ENCODE results near the gene FNDC8.
A peak's percentile ranks its signal among the peaks of the same experiment; 100 is the strongest.
"Not testable (repeated sequence)": the region's sequence is repeated elsewhere in the genome, so short reads cannot be mapped to it uniquely, and the experiment has no call there.

FNDC8 gene

GRCh38 chr17:35088881-35089585 is 32.4 kb upstream of the FNDC8 start:
- Histone ChIP-seq H3K36me3 (ENCODE audit: control insufficient read depth, insufficient read depth, low read length) (no peaks in the 10 kb centered on the region), H3K79me2 (ENCODE audit: control insufficient read depth, insufficient read depth, low read length) (no peaks in the 10 kb centered on the region), H4K5ac (ENCODE audit: low read length) (no peak overlapping the region), H3K79me1 (ENCODE audit: low read length) (no peaks in the 10 kb centered on the region), H3K9ac (ENCODE audit: low read length) (peak overlapping the region; percentile 68), H3K27me3 (ENCODE audit: insufficient read depth, low read length, poor library complexity) (no peaks in the 10 kb centered on the region), H3K4me1 (ENCODE audit: control insufficient read depth, low read depth, low read length) (peaks cover 10% of the 10 kb centered on the region), H3K23ac (ENCODE audit: low read length) (peak overlapping the region; percentile 67), H2BK120ac (ENCODE audit: low read depth, low read length) (no peak overlapping the region), H3K4me3 (ENCODE audit: low read length) (peak overlapping the region; percentile 75), H4K8ac (ENCODE audit: low read depth, low read length) (no peak overlapping the region), H2AK5ac (ENCODE audit: low read length) (no peak overlapping the region), H2BK15ac (replicated peaks; ENCODE audit: low read depth) (peak overlapping the region; percentile 25), H2BK5ac (ENCODE audit: low read length) (peak overlapping the region; percentile 48), H3K27ac (ENCODE audit: low read depth, low read length) (peak overlapping the region; percentile 92), H3K56ac (ENCODE audit: low read length) (peak overlapping the region; percentile 81), H3K4me2 (ENCODE audit: low read length) (peak overlapping the region; percentile 73), H3K4ac (ENCODE audit: low read depth, low read length) (peak overlapping the region; percentile 88), H3K18ac (ENCODE audit: low read length) (peak overlapping the region; percentile 96)
- no CpG with 5 or more reads among the region's 80 CpGs for WGBS (ENCODE audit: extremely low coverage, insufficient coverage, low lambda C conversion rate)
- peak; percentile 88 for DNase-seq

GRCh38 chr17:35089586-35090296 is 31.7 kb upstream of the FNDC8 start:
- no peak overlapping the region for H3K23ac ChIP-seq (ENCODE audit: low read length)
- peak overlapping the region; percentile 66 for H3K56ac ChIP-seq (ENCODE audit: low read length)
- no peak overlapping the region for H3K4me3 ChIP-seq (ENCODE audit: low read length)
- H3K4me1 ChIP-seq (ENCODE audit: control insufficient read depth, low read depth, low read length): peaks cover 10% of the 10 kb centered on the region
- H2BK5ac ChIP-seq (ENCODE audit: low read length): peak overlapping the region; percentile 33
- peak overlapping the region; percentile 68 for H3K9ac ChIP-seq (ENCODE audit: low read length)
- H3K18ac ChIP-seq (ENCODE audit: low read length): peak overlapping the region; percentile 96
- peak; percentile 89 for DNase-seq
- no CpG with 5 or more reads among the region's 22 CpGs for WGBS (ENCODE audit: extremely low coverage, insufficient coverage, low lambda C conversion rate)
- no peak overlapping the region for H2AK5ac ChIP-seq (ENCODE audit: low read length)
- H4K5ac ChIP-seq (ENCODE audit: low read length): peak overlapping the region; percentile 17
- H3K79me2 ChIP-seq (ENCODE audit: control insufficient read depth, insufficient read depth, low read length): no peaks in the 10 kb centered on the region
- peak overlapping the region; percentile 69 for H2BK120ac ChIP-seq (ENCODE audit: low read depth, low read length)
- H3K27ac ChIP-seq (ENCODE audit: low read depth, low read length): peak overlapping the region; percentile 54
- peak overlapping the region; percentile 59 for H3K4ac ChIP-seq (ENCODE audit: low read depth, low read length)
- H4K8ac ChIP-seq (ENCODE audit: low read depth, low read length): no peak overlapping the region
- H3K27me3 ChIP-seq (ENCODE audit: insufficient read depth, low read length, poor library complexity): no peaks in the 10 kb centered on the region
- H3K36me3 ChIP-seq (ENCODE audit: control insufficient read depth, insufficient read depth, low read length): no peaks in the 10 kb centered on the region
- H2BK15ac ChIP-seq (replicated peaks; ENCODE audit: low read depth): peak overlapping the region; percentile 25
- H3K79me1 ChIP-seq (ENCODE audit: low read length): no peaks in the 10 kb centered on the region
- H3K4me2 ChIP-seq (ENCODE audit: low read length): peak overlapping the region; percentile 46

- H3K4me1 ChIP-seq (ENCODE audit: control insufficient read depth, low read depth, low read length); H2BK5ac ChIP-seq (ENCODE audit: low read length); DNase-seq; H3K9ac ChIP-seq (ENCODE audit: low read length); H3K4me3 ChIP-seq (ENCODE audit: low read length); H3K27me3 ChIP-seq (ENCODE audit: insufficient read depth, low read length, poor library complexity); H3K56ac ChIP-seq (ENCODE audit: low read length); H3K36me3 ChIP-seq (ENCODE audit: control insufficient read depth, insufficient read depth, low read length); H4K8ac ChIP-seq (ENCODE audit: low read depth, low read length); H3K27ac ChIP-seq (ENCODE audit: low read depth, low read length); H3K79me1 ChIP-seq (ENCODE audit: low read length); H2BK15ac ChIP-seq (replicated peaks; ENCODE audit: low read depth); H3K23ac ChIP-seq (ENCODE audit: low read length); H3K4me2 ChIP-seq (ENCODE audit: low read length); H2AK5ac ChIP-seq (ENCODE audit: low read length); H3K79me2 ChIP-seq (ENCODE audit: control insufficient read depth, insufficient read depth, low read length); H2BK120ac ChIP-seq (ENCODE audit: low read depth, low read length); H3K18ac ChIP-seq (ENCODE audit: low read length); H4K5ac ChIP-seq (ENCODE audit: low read length): not testable (repeated sequence)
- no CpG with 5 or more reads among the region's 11 CpGs for WGBS (ENCODE audit: extremely low coverage, insufficient coverage, low lambda C conversion rate)
- peak overlapping the region; percentile 56 for H3K4ac ChIP-seq (ENCODE audit: low read depth, low read length)
Observed at GRCh38 chr17:35090707-35091106, 30.7 kb upstream of the FNDC8 start.

GRCh38 chr17:35094902-35095301 is 26.5 kb upstream of the FNDC8 start:
- peak; percentile 48 for DNase-seq
- Histone ChIP-seq H3K27me3 (ENCODE audit: insufficient read depth, low read length, poor library complexity) (no peaks in the 10 kb centered on the region), H3K79me1 (ENCODE audit: low read length) (no peaks in the 10 kb centered on the region), H3K18ac (ENCODE audit: low read length) (no peak overlapping the region), H2BK120ac (ENCODE audit: low read depth, low read length) (no peak overlapping the region), H3K4ac (ENCODE audit: low read depth, low read length) (no peak overlapping the region), H4K5ac (ENCODE audit: low read length) (no peak overlapping the region), H2BK15ac (replicated peaks; ENCODE audit: low read depth) (no peak overlapping the region), H3K56ac (ENCODE audit: low read length) (peak overlapping the region; percentile 34), H2AK5ac (ENCODE audit: low read length) (no peak overlapping the region), H4K8ac (ENCODE audit: low read depth, low read length) (no peak overlapping the region), H3K4me2 (ENCODE audit: low read length) (no peak overlapping the region), H3K36me3 (ENCODE audit: control insufficient read depth, insufficient read depth, low read length) (no peaks in the 10 kb centered on the region), H2BK5ac (ENCODE audit: low read length) (no peak overlapping the region), H3K4me3 (ENCODE audit: low read length) (no peak overlapping the region), H3K4me1 (ENCODE audit: control insufficient read depth, low read depth, low read length) (peaks cover under 1% of the 10 kb centered on the region), H3K9ac (ENCODE audit: low read length) (no peak overlapping the region), H3K27ac (ENCODE audit: low read depth, low read length) (no peak overlapping the region), H3K23ac (ENCODE audit: low read length) (no peak overlapping the region), H3K79me2 (ENCODE audit: control insufficient read depth, insufficient read depth, low read length) (no peaks in the 10 kb centered on the region)
- no CpG with 5 or more reads among the region's 2 CpGs for WGBS (ENCODE audit: extremely low coverage, insufficient coverage, low lambda C conversion rate)

- no peak overlapping the region for H3K4me2 ChIP-seq (ENCODE audit: low read length)
- H3K36me3 ChIP-seq (ENCODE audit: control insufficient read depth, insufficient read depth, low read length): peaks cover 2% of the 10 kb centered on the region
- no peak for DNase-seq
- H3K4me1 ChIP-seq (ENCODE audit: control insufficient read depth, low read depth, low read length): no peaks in the 10 kb centered on the region
- no peaks in the 10 kb centered on the region for H3K27me3 ChIP-seq (ENCODE audit: insufficient read depth, low read length, poor library complexity)
- no peak overlapping the region for H3K9ac ChIP-seq (ENCODE audit: low read length)
- H2BK120ac ChIP-seq (ENCODE audit: low read depth, low read length): no peak overlapping the region
- WGBS (ENCODE audit: extremely low coverage, insufficient coverage, low lambda C conversion rate): no CpG with 5 or more reads among the region's 1 CpG
- H2AK5ac ChIP-seq (ENCODE audit: low read length): no peak overlapping the region
- no peak overlapping the region for H2BK15ac ChIP-seq (replicated peaks; ENCODE audit: low read depth)
- no peak overlapping the region for H3K4ac ChIP-seq (ENCODE audit: low read depth, low read length)
- H3K4me3 ChIP-seq (ENCODE audit: low read length): no peak overlapping the region
- no peak overlapping the region for H3K56ac ChIP-seq (ENCODE audit: low read length)
- no peak overlapping the region for H3K18ac ChIP-seq (ENCODE audit: low read length)
- H4K5ac ChIP-seq (ENCODE audit: low read length): no peak overlapping the region
- H3K27ac ChIP-seq (ENCODE audit: low read depth, low read length): no peak overlapping the region
- no peaks in the 10 kb centered on the region for H3K79me2 ChIP-seq (ENCODE audit: control insufficient read depth, insufficient read depth, low read length)
- no peaks in the 10 kb centered on the region for H3K79me1 ChIP-seq (ENCODE audit: low read length)
- no peak overlapping the region for H4K8ac ChIP-seq (ENCODE audit: low read depth, low read length)
- H2BK5ac ChIP-seq (ENCODE audit: low read length): no peak overlapping the region
- no peak overlapping the region for H3K23ac ChIP-seq (ENCODE audit: low read length)
Observed at GRCh38 chr17:35095741-35096140, 25.7 kb upstream of the FNDC8 start.
